Hepatocyte (in vitro differentiated cells): ENCODE measurements around the gene CDCA7. TPM values are rescaled to one million over a fixed set of nuclear protein-coding genes. Genes with fewer than 3 reads are reported as not detected.

ENCODE experiments used
- DNase-seq: peaks from one replicate; pipeline ENCODE4 v3.0.0-alpha.2; 2016; ENCODE audit warnings: low spot score
- H2AFZ ChIP-seq: fragments of 200-600 bp; sonication (generic); 2 replicates; pipeline ENCODE4 v1.6.0; 2016; ENCODE audit warnings: antibody characterized with exemption, mild to moderate bottlenecking
- H3K27ac ChIP-seq: fragments of 200-600 bp; sonication (generic); 2 replicates; pipeline ENCODE4 v1.5.1; 2016; ENCODE audit warnings: mild to moderate bottlenecking
- H3K27me3 ChIP-seq: fragments of 200-600 bp; sonication (generic); 2 replicates; pipeline ENCODE4 v1.6.1; 2016
- H3K36me3 ChIP-seq: fragments of 200-600 bp; sonication (generic); replicated peaks from 2 replicates; pipeline ENCODE4 v1.5.1; 2016; ENCODE audit warnings: low read depth; ENCODE audit not compliant: insufficient read depth
- H3K4me1 ChIP-seq: fragments of 200-600 bp; sonication (generic); 2 replicates; pipeline ENCODE4 v1.5.1; 2016; ENCODE audit warnings: mild to moderate bottlenecking, moderate library complexity; ENCODE audit not compliant: insufficient read depth
- H3K4me2 ChIP-seq: fragments of 200-600 bp; sonication (generic); 2 replicates; pipeline ENCODE4 v1.6.0; 2016
- H3K4me3 ChIP-seq: fragments of 200-600 bp; sonication (generic); 2 replicates; pipeline ENCODE4 v1.5.1; 2016; ENCODE audit warnings: mild to moderate bottlenecking
- H3K79me2 ChIP-seq: fragments of 200-600 bp; sonication (generic); 2 replicates; pipeline ENCODE4 v1.6.0; 2017; ENCODE audit warnings: mild to moderate bottlenecking
- H3K9me2 ChIP-seq: fragments of 200-600 bp; sonication (generic); replicated peaks from 2 replicates; pipeline ENCODE4 v1.6.0; 2017; ENCODE audit warnings: mild to moderate bottlenecking; ENCODE audit not compliant: insufficient read depth
- H3K9me3 ChIP-seq: fragments of 200-600 bp; sonication (generic); 2 replicates; pipeline ENCODE4 v1.5.1; 2016; ENCODE audit warnings: low read depth, mild to moderate bottlenecking
- H4K20me1 ChIP-seq: fragments of 200-600 bp; sonication (generic); 2 replicates; pipeline ENCODE4 v1.6.0; 2016; ENCODE audit warnings: mild to moderate bottlenecking; ENCODE audit not compliant: insufficient read depth, poor library complexity, severe bottlenecking
- EZH2 ChIP-seq: fragments of 200-600 bp; sonication (generic); IDR thresholded peaks from 2 replicates; pipeline ENCODE4 v1.6.1; 2016; ENCODE audit warnings: antibody characterized with exemption, mild to moderate bottlenecking, borderline replicate concordance
- EZH2phosphoT487 ChIP-seq: fragments of 200-600 bp; sonication (generic); IDR thresholded peaks from one replicate; pipeline ENCODE4 v1.6.1; 2018; ENCODE audit warnings: antibody characterized with exemption, mild to moderate bottlenecking, low read depth, moderate library complexity; ENCODE audit not compliant: unreplicated experiment, severe bottlenecking
- WGBS: methylation state at CpG from one replicate; pipeline ENCODE4 v1.1.6; 2016; ENCODE audit warnings: low lambda C conversion rate; ENCODE audit errors: missing lambda C conversion rate; 5-methylcytosine and 5-hydroxymethylcytosine counted together
- polyA plus RNA-seq: library from polyadenylated mRNA; unstranded; fragments of >200 nt; fragmentation: Nextera tagmentation; extraction: Ambion mirVana; gene quantifications from 2 replicates; pipeline ENCODE4 v1.2.1, GENCODE V29; 2016
- total RNA-seq: library from RNA; depleted of rRNA; stranded (reverse); fragments of >200 nt; gene quantifications from 2 replicates; pipeline ENCODE4 v1.2.3, GENCODE V29; 2014
- TF ChIP-seq, protein P1 (sequence below): fragments of 200-600 bp; sonication (generic); IDR thresholded peaks from 2 replicates; pipeline ENCODE4 v1.5.1; 2016; ENCODE audit warnings: antibody characterized with exemption, mild to moderate bottlenecking; ENCODE audit not compliant: poor library complexity

The CDCA7 gene
- total and polyA plus RNA-seq, 2 experiments from 2014 or later, result 4.9 to 8.7 TPM

DNA sequence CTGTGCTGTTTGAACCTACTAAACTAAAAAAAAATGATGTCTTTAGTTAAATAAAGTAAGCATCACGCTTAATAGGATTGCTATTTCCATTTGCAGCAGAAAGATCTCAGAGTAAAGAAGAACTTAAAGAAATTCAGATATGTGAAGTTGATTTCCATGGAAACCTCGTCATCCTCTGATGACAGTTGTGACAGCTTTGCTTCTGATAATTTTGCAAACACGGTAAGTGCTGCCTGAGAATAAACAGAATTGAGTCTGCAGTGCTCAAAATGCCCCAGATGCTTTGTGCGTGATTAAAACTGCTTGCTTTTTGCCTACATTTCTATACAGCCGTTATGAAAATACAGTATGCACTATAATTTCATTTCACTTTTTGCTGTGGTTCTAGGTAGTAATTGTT, 3.9 kb downstream of the CDCA7 start:
- Histone ChIP-seq H3K4me3 (no peak overlapping the region), H3K79me2 (peaks cover 35% of the 10 kb centered on the region)

DNA sequence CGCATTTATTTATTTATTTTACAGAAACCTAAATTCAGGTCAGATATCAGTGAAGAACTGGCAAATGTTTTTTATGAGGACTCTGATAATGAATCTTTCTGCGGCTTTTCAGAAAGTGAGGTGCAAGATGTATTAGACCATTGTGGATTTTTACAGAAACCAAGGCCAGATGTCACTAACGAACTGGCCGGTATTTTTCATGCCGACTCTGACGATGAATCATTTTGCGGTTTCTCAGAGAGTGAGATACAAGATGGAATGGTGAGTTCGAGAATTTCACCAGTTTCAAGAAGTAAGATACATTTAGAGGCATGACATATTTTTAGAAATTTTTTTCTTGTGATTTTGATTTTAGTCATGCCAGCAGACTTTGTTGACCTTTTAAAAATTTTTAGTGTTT, 4.6 kb downstream of the CDCA7 start:
- no peaks in the 10 kb centered on the region for H3K36me3 ChIP-seq
- H3K27ac ChIP-seq, result no peak overlapping the region
- no peaks in the 10 kb centered on the region for H4K20me1 ChIP-seq
- no peak overlapping the region for H3K4me3 ChIP-seq
- DNase-seq, result no peak
- 93% methylated on average over 8 of the region's 8 CpGs for WGBS
- H3K4me1 ChIP-seq, result peaks cover 4% of the 10 kb centered on the region
- TF ChIP-seq, protein P1, sequence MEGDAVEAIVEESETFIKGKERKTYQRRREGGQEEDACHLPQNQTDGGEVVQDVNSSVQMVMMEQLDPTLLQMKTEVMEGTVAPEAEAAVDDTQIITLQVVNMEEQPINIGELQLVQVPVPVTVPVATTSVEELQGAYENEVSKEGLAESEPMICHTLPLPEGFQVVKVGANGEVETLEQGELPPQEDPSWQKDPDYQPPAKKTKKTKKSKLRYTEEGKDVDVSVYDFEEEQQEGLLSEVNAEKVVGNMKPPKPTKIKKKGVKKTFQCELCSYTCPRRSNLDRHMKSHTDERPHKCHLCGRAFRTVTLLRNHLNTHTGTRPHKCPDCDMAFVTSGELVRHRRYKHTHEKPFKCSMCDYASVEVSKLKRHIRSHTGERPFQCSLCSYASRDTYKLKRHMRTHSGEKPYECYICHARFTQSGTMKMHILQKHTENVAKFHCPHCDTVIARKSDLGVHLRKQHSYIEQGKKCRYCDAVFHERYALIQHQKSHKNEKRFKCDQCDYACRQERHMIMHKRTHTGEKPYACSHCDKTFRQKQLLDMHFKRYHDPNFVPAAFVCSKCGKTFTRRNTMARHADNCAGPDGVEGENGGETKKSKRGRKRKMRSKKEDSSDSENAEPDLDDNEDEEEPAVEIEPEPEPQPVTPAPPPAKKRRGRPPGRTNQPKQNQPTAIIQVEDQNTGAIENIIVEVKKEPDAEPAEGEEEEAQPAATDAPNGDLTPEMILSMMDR, result no peak
- TF ChIP-seq EZH2phosphoT487, result no peak
- no peak for TF ChIP-seq EZH2
- peaks cover 35% of the 10 kb centered on the region for H3K79me2 ChIP-seq
- no peaks in the 10 kb centered on the region for H3K9me3 ChIP-seq
- no peak overlapping the region for H2AFZ ChIP-seq
- H3K27me3 ChIP-seq, result no peaks in the 10 kb centered on the region
- H3K4me2 ChIP-seq, result no peak overlapping the region
- H3K9me2 ChIP-seq, result no peaks in the 10 kb centered on the region

More for the DNA sequence above, 3.9 kb downstream of the CDCA7 start:
- no peak overlapping the region for H3K27ac ChIP-seq
- 67% methylated on average over 5 of the region's 5 CpGs for WGBS
- no peaks in the 10 kb centered on the region for H4K20me1 ChIP-seq
- TF ChIP-seq, protein P1, result no peak
- no peak for TF ChIP-seq EZH2phosphoT487
- TF ChIP-seq EZH2, result no peak
- peaks cover 7% of the 10 kb centered on the region for H3K4me1 ChIP-seq
- no peaks in the 10 kb centered on the region for H3K36me3 ChIP-seq
- H2AFZ ChIP-seq, result no peak overlapping the region
- no peaks in the 10 kb centered on the region for H3K27me3 ChIP-seq
- H3K9me3 ChIP-seq, result no peaks in the 10 kb centered on the region
- H3K9me2 ChIP-seq, result no peaks in the 10 kb centered on the region
- DNase-seq, result no peak
- H3K4me2 ChIP-seq, result no peak overlapping the region

DNA sequence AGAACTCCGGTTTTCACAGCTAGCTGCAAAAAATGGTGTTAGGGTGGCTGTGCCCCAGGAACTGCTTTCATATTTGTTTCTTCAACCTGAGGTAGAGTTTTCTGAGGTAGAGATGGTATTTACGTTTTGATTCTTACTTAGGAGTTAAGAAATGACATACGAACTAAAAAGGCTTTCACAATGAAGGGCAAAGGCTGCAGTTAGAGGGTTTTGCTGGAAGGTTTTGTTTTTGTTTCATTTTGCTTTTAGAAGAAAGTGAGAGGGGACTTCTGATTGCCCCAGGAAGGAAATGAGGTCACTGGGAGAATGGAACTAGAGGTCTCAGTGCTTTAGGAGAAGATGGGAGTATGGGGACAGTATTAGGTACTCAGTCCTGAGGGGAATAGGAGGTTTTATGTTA, 15.5 kb downstream of the CDCA7 start:
- no peaks in the 10 kb centered on the region for H3K4me1 ChIP-seq
- no peak overlapping the region for H3K4me3 ChIP-seq
- no peak overlapping the region for H2AFZ ChIP-seq
- no peaks in the 10 kb centered on the region for H3K9me3 ChIP-seq
- no peak for TF ChIP-seq EZH2
- no peak for TF ChIP-seq EZH2phosphoT487
- TF ChIP-seq, protein P1, result no peak
- H3K36me3 ChIP-seq, result no peaks in the 10 kb centered on the region
- 96% methylated on average over 3 of the region's 3 CpGs for whole genome bisulfite sequencing
- H3K79me2 ChIP-seq, result no peaks in the 10 kb centered on the region
- H3K27me3 ChIP-seq, result no peaks in the 10 kb centered on the region
- H3K27ac ChIP-seq, result no peak overlapping the region
- no peaks in the 10 kb centered on the region for H3K9me2 ChIP-seq
- DNase-seq, result no peak
- no peaks in the 10 kb centered on the region for H4K20me1 ChIP-seq
- no peak overlapping the region for H3K4me2 ChIP-seq

DNA sequence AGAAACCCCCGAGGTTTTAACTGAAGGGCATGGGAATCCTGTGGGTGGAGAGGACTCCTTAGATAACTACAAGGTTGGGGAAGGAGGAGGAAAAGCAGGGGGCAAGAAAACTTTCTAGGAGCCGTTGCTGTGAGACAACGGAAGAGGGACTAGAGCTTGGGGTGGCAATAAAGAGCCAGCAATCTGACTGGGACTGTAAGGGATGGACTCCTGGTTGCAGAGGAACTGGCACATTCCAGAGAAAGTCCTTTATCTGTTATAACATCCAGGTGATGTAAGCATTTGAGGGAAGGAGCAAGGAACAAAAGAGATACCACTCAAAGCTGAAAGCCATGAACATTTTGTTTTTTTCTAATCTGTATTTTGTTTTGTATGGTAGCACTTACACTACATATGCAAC, 16.4 kb downstream of the CDCA7 start:
- Histone ChIP-seq H2AFZ (no peak overlapping the region), H3K4me2 (no peak overlapping the region), H4K20me1 (no peaks in the 10 kb centered on the region), H3K4me3 (no peak overlapping the region), H3K27ac (no peak overlapping the region), H3K36me3 (no peaks in the 10 kb centered on the region), H3K27me3 (no peaks in the 10 kb centered on the region), H3K4me1 (no peaks in the 10 kb centered on the region), H3K79me2 (no peaks in the 10 kb centered on the region), H3K9me3 (no peaks in the 10 kb centered on the region), H3K9me2 (no peaks in the 10 kb centered on the region)
- no peak for TF ChIP-seq EZH2phosphoT487
- TF ChIP-seq EZH2, result no peak
- TF ChIP-seq, protein P1, result no peak
- no peak for DNase-seq
- 83% methylated on average over 3 of the region's 3 CpGs for WGBS
